Measurements from ENCODE around the gene GRIK1.

GRIK1 gene

DNA sequence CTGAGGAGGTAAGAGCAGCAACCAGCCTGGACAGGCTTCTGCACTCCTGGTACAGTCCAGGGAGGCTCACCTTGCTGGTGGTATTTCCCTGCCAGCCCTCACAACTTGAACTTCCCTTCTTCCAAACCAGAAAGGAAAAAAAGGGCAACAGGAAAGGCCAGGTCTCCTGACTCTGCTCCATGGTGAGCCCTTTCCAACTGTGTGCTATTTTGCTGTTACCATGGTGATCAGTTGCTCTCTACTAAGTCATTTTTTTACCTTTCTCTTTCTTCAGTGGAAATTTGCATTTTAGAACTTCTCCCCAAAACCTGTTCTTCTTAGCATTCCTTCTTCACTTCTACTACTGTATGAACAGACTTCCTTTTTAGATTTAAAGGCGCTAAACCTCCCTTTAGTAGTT lies 164.3 kb downstream of the GRIK1 start:
- no peak for DNase-seq

GRCh38 chr21:29771491-29772066 lies 168.2 kb downstream of the GRIK1 start:
- no peak for DNase-seq

- DNase-seq, result no peak
These were observed 176.1 kb downstream of the GRIK1 start for GRCh38 chr21:29763674-29764073.

DNA sequence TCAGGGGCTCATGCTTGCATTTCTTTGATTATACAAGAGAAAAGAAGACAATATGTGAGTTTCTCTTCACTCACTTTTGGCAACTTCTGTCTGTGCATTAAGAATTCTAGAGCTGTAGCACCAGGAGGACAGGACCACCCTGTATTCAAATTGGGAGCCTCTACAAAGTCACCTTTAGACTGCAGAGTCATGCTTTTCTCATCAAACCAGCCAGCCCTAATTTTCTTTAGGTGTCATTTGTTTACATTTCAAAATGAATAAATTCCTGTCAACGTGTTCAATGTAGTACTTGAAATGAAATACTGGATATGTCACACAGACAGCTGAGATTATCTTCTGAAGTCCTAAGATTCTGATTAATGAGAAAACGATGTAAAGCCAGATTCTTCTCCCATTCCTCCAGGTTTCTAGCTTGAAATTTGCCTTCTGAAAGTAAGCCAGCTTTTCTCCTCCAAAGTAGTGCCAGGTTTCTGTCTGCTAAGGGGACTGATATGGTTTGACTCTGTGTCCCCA lies 177.2 kb downstream of the GRIK1 start:
- no peak for DNase-seq

- peak; percentile 50 for DNase-seq
These were observed 186.6 kb downstream of the GRIK1 start for GRCh38 chr21:29753216-29753615.

DNA sequence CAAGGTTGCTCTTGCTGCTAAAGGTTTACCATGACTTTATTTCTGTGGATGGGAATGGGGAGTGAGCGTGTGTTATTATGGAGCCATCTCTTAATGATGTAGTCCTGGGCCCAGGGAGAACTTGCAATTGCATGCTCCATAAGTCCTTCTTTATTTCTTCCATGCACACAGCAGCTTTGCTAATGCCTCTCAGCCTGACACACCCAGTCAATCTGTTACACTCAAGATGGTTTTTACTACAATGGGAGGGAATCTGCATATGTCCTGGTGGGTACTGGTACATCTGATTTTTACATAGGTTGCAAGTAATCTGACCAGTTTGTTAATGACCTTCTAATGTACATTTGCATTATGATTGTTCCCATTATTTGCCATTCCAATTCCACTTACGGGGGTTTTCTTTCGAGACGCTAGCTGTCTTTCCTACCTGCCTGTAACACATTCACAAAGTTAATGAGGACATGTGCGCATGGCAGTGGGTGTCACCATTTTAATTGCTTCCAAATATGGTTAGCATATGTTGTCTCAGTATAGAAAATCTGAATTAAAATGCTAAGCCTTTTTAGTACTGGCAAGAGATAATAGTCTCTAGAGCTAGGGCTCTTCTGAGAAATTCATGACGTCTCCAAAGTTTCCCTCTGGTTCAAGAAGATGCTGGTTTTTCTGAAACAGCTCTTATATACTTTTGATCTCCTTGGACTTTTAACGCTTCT lies 188.2 kb downstream of the GRIK1 start:
- no peak for DNase-seq

GRCh38 chr21:29749957-29750356 lies 189.8 kb downstream of the GRIK1 start:
- no peak for DNase-seq

DNA sequence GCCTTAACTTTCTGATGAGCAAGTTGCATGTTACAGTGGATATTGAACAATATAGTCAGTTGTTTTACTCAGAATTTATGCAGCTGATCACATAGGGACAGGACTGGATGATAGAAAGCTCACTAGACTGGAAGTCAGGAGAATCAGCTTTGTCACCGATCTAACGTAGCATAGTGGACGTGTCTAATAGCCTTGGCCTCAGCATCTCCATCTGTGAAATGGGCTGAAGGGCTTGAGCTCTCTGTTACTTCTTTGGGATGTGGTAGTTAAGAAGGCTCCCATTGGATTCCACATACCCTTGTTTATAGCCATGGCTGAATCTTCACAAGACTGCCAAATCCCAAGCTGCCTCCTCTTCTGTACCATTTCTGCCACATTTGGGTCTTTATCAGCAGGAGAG lies 190.6 kb downstream of the GRIK1 start:
- no peak for DNase-seq

DNA sequence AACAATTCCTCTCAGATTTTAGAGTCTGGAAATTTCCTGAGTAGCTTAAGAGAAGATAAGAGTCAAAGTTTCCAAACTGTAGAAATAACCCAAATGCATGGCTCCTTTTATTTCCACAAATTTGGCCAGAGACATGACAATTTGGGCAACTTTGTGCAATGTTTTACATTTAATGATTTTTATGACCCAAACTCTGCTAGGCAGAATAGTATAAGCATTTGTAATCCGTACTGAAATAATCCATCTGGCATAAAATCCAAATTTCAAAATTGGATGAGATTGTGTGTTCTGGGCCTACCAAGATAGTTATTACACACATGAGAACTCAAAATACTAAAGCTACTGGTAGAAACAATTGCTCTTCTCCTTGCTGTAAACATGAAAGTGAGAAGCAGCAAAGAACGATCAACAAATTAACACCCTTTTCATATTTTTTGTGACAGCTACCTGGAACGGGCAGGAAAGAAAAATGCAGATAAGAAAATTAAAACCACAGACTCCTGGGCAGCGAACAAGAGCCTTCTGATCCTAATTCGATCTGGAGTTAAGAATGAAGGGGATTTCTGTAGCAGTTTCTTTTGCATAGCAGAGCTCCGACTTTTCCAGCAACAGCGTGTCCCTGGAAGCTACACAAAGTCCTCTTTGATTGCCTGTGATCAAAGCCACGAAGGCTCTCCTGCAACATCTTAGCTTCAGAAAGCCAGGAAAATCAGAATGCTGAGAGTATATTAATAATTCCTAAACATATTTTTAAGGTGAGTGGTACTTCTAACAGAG lies 191.2 kb downstream of the GRIK1 start:
- DNase-seq, result no peak

GRCh38 chr21:29741761-29742160 lies 198.0 kb downstream of the GRIK1 start:
- no peak for DNase-seq

- no peak for DNase-seq
These were observed 200.6 kb downstream of the GRIK1 start for GRCh38 chr21:29739176-29739575.

DNA sequence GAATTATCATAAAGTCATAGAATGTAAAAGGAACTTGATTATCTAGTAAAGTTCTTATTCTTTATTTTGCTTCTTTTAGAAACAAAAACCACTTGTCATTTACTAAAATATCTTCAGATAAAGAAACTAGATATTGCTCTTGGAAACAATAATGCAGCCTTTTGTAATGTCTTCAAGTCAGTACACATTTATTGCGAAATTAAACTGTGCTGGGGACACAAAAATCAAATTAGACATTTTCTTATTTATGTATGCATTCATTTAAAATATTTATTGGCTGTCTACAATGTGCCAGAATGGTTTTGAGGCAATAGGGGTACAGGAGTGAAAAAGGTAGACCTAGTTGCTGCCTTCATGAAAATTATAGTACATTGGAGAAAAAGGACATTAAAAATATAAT lies 201.1 kb downstream of the GRIK1 start:
- DNase-seq, result no peak

- peak; percentile 18 for DNase-seq
These were observed 202.6 kb downstream of the GRIK1 start for GRCh38 chr21:29737186-29737585.

DNA sequence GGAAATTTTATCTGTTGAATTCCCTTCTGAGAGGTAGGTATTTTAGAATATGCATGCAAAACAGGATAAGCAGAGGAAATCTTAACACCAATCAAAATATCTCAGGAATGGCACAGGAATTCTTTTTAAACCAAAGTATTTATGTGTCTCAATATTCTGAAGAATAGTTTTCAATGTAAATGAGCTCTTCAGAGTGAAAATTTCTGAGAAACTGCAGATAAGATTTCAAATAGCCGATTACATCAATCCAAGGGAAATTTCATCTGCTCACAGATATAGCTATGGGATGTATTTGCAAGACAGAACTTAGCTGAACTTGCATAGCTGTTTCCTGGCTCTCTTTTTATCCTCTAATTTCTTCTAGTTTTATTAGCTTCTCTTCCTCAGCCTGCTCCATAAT lies 209.5 kb downstream of the GRIK1 start:
- peak; percentile 44 for DNase-seq

GRCh38 chr21:29726044-29726443 lies 213.8 kb downstream of the GRIK1 start:
- DNase-seq, result no peak

DNA sequence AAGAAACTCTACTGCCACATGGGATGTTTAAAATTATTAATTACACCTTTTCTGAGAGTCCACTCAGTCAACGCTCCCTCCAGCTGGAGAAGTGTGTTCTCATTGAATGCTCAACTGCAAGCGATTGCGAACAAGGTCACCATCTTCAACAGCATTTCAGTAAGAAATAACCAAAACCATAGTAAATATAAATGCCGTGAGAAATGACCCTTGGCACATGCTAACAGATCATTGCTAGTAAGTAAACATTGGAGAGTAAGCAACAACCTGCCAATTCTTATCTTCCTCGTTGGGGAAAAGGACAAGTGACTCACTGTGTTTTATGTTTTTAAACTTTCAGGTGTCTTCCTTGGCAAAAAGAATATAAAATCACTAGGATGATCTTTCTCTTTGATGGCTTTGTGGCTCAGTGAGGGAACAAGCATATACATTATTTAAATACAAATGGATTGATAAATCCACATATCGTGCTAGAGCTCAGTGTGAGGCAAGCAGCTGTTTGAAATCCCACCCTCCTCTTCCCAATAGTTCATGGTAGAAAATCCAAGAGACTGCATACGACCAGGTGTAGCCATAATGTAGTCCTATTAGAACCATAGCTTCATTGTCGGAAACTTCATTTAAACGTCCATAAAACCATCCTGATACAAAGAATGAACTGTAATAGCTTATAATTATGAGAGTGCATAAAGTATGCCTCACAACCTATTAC lies 214.6 kb downstream of the GRIK1 start:
- no peak for DNase-seq

DNA sequence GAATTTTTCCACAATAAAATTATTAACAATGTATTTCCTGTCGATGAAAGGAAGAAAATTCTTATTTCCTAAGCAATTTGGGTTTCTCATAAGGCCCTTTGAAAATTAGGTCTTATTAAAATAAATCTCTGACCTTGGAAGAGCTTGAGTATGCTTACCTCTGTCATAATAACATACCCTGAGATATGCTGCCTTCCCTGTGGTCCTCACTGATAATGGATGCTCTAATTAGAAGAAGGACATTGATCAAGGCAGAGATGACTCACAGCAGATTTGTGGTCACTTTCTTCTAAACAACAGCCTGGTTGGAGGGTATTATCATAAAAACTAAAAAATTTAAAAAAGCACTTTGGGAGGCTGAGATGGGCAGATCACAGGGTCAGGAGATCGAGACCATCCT lies 217.8 kb downstream of the GRIK1 start:
- no peak for DNase-seq

- no peak for DNase-seq
These were observed 218.6 kb downstream of the GRIK1 start for GRCh38 chr21:29721221-29721620.

DNA sequence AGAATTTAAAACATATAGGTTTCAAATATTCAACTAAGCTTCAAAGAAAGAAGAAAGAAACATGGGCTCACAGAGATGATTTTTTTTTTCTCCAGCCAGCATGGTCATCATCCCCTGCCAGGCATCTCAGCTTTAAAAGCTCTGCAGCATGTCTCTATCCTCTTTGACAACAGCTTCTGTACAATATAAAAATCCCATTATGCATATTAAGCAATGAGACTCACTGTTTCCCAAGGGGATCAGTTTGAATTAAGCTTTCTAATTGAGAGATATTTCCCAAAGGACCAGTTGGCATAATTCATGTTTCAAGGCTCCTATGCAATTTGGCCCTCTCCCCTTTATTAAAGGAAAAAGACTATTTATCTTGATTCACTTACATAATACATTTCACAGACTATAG lies 220.3 kb downstream of the GRIK1 start:
- no peak for DNase-seq

- peak; percentile 47 for DNase-seq
These were observed 221.5 kb downstream of the GRIK1 start for GRCh38 chr21:29718081-29718815.

DNA sequence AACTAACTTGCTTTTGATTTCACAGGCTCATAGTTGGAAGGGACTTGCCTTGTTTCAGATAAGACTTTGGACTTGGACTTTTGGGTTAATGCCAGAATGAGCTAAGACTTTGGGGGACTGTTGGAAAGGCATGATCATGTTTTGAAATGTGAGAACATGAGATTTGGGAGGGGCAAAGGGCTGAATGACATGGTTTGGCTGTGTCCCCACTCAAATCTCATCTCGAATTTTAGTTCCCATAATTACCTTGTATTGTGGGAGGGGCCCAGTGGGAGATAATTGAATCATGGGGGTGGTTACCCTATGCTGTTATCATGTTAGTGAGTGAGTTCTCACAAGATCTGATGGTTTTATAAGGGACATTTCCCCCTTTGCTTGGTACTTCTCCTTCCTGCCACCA lies 222.1 kb downstream of the GRIK1 start:
- no peak for DNase-seq

GRCh38 chr21:29716753-29717152 lies 223.0 kb downstream of the GRIK1 start:
- no peak for DNase-seq
